Liver (tissue), 9 donors: Measurements from ENCODE around the gene YTHDF2. TPM values are rescaled to one million over a fixed set of nuclear protein-coding genes. Genes with fewer than 3 reads are reported as not detected.
"Not testable (repeated sequence)": the region's sequence is repeated elsewhere in the genome, so short reads cannot be mapped to it uniquely, and the experiment has no call there.

Experiments used
- DNase-seq: peaks from one replicate; pipeline ENCODE4 v3.0.0-alpha.2; 2017; ENCODE audit warnings: low spot score
- H3K27ac ChIP-seq, 2 donors: one replicate each; pipeline ENCODE4 v1.7.0; 2013; ENCODE audit warnings: inconsistent platforms in 2 of 2, low read length in 2 of 2, control low read depth in 1 of 2, low read depth in 1 of 2, mild to moderate bottlenecking in 1 of 2
- H3K27me3 ChIP-seq, 4 donors: one replicate each; pipeline versions ENCODE4 v1.6.1 to v1.7.0; 2013; ENCODE audit warnings: low read length in 3 of 4, inconsistent platforms in 1 of 4, mild to moderate bottlenecking in 1 of 4, moderate library complexity in 1 of 4; ENCODE audit not compliant: control insufficient read depth in 4 of 4, insufficient read depth in 4 of 4
- H3K36me3 ChIP-seq, 4 donors: one replicate each; pipeline versions ENCODE4 v1.6.1 to v1.7.0; 2013; ENCODE audit warnings: low read length in 3 of 4, mild to moderate bottlenecking in 3 of 4, low read depth in 1 of 4, moderate library complexity in 1 of 4; ENCODE audit not compliant: control insufficient read depth in 4 of 4, insufficient read depth in 3 of 4
- H3K4me1 ChIP-seq, 4 donors: one replicate each; pipeline versions ENCODE4 v1.6.1 to v1.7.0; 2013; ENCODE audit warnings: low read length in 3 of 4, mild to moderate bottlenecking in 3 of 4, moderate library complexity in 1 of 4; ENCODE audit not compliant: control insufficient read depth in 4 of 4, insufficient read depth in 4 of 4
- H3K4me3 ChIP-seq, 3 donors: one replicate each; pipeline versions ENCODE4 v1.6.1 to v1.7.0; 2013; ENCODE audit warnings: low read length in 3 of 3, control low read depth in 1 of 3, low read depth in 1 of 3, mild to moderate bottlenecking in 1 of 3
- H3K9ac ChIP-seq, 2 donors: one replicate each; pipeline ENCODE4 v1.7.0; 2013; ENCODE audit warnings: low read length in 2 of 2, mild to moderate bottlenecking in 2 of 2, moderate library complexity in 2 of 2, control low read depth in 1 of 2, low read depth in 1 of 2
- H3K9me3 ChIP-seq, 4 donors: one replicate each; pipeline versions ENCODE4 v1.6.1 to v1.7.0; 2013; ENCODE audit warnings: low read length in 3 of 4; ENCODE audit not compliant: control insufficient read depth in 4 of 4
- EGR1 ChIP-seq, 2 donors: IDR thresholded peaks; 2 replicates each; pipeline ENCODE4 v1.6.1; 2016 to 2018; ENCODE audit warnings: antibody characterized with exemption in 2 of 2, low read depth in 2 of 2
- FOXA1 ChIP-seq: IDR thresholded peaks from 2 replicates; pipeline ENCODE4 v1.6.1; 2016; ENCODE audit warnings: antibody characterized with exemption
- FOXA2 ChIP-seq: IDR thresholded peaks from 2 replicates; pipeline ENCODE4 v1.6.1; 2016; ENCODE audit warnings: antibody characterized with exemption
- GABPA ChIP-seq, 2 donors: IDR thresholded peaks in 1 of 2; conservative IDR thresholded peaks in 1 of 2; 2 replicates each; pipeline ENCODE4 v1.6.1; 2016; ENCODE audit warnings: antibody characterized with exemption in 2 of 2, mild to moderate bottlenecking in 1 of 2, moderate library complexity in 1 of 2
- HNF4G ChIP-seq: IDR thresholded peaks from 2 replicates; pipeline ENCODE4 v1.6.1; 2016; ENCODE audit warnings: antibody characterized with exemption
- JUND ChIP-seq, 2 donors: IDR thresholded peaks; 2 replicates each; pipeline ENCODE4 v1.6.1; 2016; ENCODE audit warnings: antibody characterized with exemption in 2 of 2
- NR2F2 ChIP-seq: IDR thresholded peaks from 2 replicates; pipeline ENCODE4 v1.6.1; 2016; ENCODE audit warnings: antibody characterized with exemption
- SP1 ChIP-seq: IDR thresholded peaks from 2 replicates; pipeline ENCODE4 v1.6.1; 2018; ENCODE audit warnings: antibody characterized with exemption, mild to moderate bottlenecking
- TAF1 ChIP-seq: conservative IDR thresholded peaks from 2 replicates; pipeline ENCODE4 v1.6.1; 2016; ENCODE audit warnings: antibody characterized with exemption, mild to moderate bottlenecking
- YY1 ChIP-seq: IDR thresholded peaks from 2 replicates; pipeline ENCODE4 v1.6.1; 2016; ENCODE audit warnings: antibody characterized with exemption, mild to moderate bottlenecking
- WGBS: extraction: QIAGEN DNeasy Blood & Tissue Kit; methylation state at CpG from one replicate; pipeline ENCODE4 v1.1.7; 2013; 5-methylcytosine and 5-hydroxymethylcytosine counted together
- polyA plus RNA-seq, 2 donors: library from polyadenylated mRNA; stranded (reverse) in 1 of 2; unstranded in 1 of 2; fragments of 200-250 nt in 1 of 2; fragments of >200 nt in 1 of 2; fragmentation: Nextera tagmentation in 1 of 2; extraction: Ambion mirVana in 1 of 2; gene quantifications; one replicate each; pipeline versions ENCODE4 v1.2.1 to v1.2.3, GENCODE V29; 2013 to 2015
- total RNA-seq, 2 donors: library from RNA; depleted of rRNA; stranded (reverse); fragments of >200 nt; gene quantifications; one replicate each; pipeline ENCODE4 v1.2.3, GENCODE V29; 2014
- TF ChIP-seq, protein P1 (sequence below): IDR thresholded peaks from 2 replicates; pipeline ENCODE4 v1.6.1; 2016; ENCODE audit warnings: antibody characterized with exemption
- TF ChIP-seq, protein P2 (sequence below): IDR thresholded peaks from 2 replicates; pipeline ENCODE4 v1.6.1; 2016; ENCODE audit warnings: antibody characterized with exemption, mild to moderate bottlenecking
- TF ChIP-seq, protein P3 (sequence below): IDR thresholded peaks from 2 replicates; pipeline ENCODE4 v1.6.1; 2016; ENCODE audit warnings: antibody characterized with exemption
- TF ChIP-seq, protein P4 (sequence below): fragments of 150-350 bp; IDR thresholded peaks from 2 replicates; pipeline ENCODE4 v1.5.1; 2017; ENCODE audit warnings: improper control_type of control experiment, low read depth, low read length; ENCODE audit not compliant: missing input control
- TF ChIP-seq, protein P5 (sequence below): IDR thresholded peaks from 2 replicates; pipeline ENCODE4 v1.6.1; 2016; ENCODE audit warnings: antibody characterized with exemption
- donor health status: healthy.
- donor health status: healthy.
- donor health status: healthy.
- donor health status: healthy.
- donor health status: healthy.

The YTHDF2 gene
- total and polyA plus RNA-seq, 4 donors: 21.1 to 37.9 (median 29.9) TPM

DNA sequence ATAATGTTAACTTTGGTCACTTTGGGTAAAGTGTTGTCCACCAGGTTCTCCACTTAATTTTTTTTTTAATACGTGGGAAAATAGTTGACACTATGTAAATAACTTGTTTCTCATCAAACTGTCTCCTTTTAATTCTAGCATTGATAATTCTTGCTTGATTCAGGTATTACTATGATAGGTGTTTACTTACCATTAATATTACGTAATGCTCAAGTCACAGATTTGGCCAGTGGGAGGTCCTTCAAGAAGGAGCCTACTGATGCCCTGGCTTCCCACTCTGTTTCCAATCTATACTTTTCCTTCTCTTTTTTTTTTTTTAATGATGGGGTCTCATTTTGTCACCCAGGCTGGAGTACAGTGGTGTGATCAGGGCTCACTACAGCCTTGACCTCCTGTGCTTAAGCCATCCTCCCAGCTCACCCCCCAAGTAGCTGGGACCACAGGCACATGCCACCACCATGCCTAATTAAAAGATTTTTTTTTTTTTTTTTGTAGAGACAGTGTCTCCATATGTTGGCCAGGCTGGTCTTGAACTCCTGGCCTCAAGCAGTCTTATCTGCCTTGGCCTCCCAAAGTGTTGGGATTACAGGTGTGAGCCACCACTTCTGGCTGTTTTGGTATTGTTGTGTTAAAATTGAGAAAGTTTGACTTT is 29.9 kb downstream of the YTHDF2 start:
- DNase-seq: no peak
- no peaks in the 10 kb centered on the region for H3K27me3 ChIP-seq
- H3K27ac ChIP-seq: no peak overlapping the region
- peaks cover 7 to 23% (median 18%) of the 10 kb centered on the region in 4 donors for H3K36me3 ChIP-seq
- peaks cover 0 to 7% (median 3%) of the 10 kb centered on the region in 4 donors for H3K4me1 ChIP-seq
- no peak for TF ChIP-seq YY1
- TF ChIP-seq, protein P1, sequence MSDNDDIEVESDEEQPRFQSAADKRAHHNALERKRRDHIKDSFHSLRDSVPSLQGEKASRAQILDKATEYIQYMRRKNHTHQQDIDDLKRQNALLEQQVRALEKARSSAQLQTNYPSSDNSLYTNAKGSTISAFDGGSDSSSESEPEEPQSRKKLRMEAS: no peak
- TF ChIP-seq JUND (IDR thresholded peaks at IDR 0.05): no peak
- no peak for TF ChIP-seq EGR1 (IDR thresholded peaks at IDR 0.05; ENCODE audit: low read depth in 2 of 2)
- no peak for TF ChIP-seq NR2F2
- no peak for TF ChIP-seq SP1
- no peak for TF ChIP-seq TAF1
- no peak for TF ChIP-seq FOXA2
- TF ChIP-seq, protein P2, sequence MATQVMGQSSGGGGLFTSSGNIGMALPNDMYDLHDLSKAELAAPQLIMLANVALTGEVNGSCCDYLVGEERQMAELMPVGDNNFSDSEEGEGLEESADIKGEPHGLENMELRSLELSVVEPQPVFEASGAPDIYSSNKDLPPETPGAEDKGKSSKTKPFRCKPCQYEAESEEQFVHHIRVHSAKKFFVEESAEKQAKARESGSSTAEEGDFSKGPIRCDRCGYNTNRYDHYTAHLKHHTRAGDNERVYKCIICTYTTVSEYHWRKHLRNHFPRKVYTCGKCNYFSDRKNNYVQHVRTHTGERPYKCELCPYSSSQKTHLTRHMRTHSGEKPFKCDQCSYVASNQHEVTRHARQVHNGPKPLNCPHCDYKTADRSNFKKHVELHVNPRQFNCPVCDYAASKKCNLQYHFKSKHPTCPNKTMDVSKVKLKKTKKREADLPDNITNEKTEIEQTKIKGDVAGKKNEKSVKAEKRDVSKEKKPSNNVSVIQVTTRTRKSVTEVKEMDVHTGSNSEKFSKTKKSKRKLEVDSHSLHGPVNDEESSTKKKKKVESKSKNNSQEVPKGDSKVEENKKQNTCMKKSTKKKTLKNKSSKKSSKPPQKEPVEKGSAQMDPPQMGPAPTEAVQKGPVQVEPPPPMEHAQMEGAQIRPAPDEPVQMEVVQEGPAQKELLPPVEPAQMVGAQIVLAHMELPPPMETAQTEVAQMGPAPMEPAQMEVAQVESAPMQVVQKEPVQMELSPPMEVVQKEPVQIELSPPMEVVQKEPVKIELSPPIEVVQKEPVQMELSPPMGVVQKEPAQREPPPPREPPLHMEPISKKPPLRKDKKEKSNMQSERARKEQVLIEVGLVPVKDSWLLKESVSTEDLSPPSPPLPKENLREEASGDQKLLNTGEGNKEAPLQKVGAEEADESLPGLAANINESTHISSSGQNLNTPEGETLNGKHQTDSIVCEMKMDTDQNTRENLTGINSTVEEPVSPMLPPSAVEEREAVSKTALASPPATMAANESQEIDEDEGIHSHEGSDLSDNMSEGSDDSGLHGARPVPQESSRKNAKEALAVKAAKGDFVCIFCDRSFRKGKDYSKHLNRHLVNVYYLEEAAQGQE: no peak
- TF ChIP-seq GABPA (IDR thresholded peaks at IDR 0.05 in 1 of 2, conservative IDR thresholded peaks at IDR 0.05 in 1 of 2): no peak
- TF ChIP-seq, protein P3, sequence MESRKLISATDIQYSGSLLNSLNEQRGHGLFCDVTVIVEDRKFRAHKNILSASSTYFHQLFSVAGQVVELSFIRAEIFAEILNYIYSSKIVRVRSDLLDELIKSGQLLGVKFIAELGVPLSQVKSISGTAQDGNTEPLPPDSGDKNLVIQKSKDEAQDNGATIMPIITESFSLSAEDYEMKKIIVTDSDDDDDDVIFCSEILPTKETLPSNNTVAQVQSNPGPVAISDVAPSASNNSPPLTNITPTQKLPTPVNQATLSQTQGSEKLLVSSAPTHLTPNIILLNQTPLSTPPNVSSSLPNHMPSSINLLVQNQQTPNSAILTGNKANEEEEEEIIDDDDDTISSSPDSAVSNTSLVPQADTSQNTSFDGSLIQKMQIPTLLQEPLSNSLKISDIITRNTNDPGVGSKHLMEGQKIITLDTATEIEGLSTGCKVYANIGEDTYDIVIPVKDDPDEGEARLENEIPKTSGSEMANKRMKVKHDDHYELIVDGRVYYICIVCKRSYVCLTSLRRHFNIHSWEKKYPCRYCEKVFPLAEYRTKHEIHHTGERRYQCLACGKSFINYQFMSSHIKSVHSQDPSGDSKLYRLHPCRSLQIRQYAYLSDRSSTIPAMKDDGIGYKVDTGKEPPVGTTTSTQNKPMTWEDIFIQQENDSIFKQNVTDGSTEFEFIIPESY: no peak
- no peak for TF ChIP-seq FOXA1
- H3K9me3 ChIP-seq: no peaks in the 10 kb centered on the region
- no peak overlapping the region for H3K4me3 ChIP-seq
- 94% methylated on average over 2 of the region's 2 CpGs for WGBS
- H3K9ac ChIP-seq: no peak overlapping the region

DNA sequence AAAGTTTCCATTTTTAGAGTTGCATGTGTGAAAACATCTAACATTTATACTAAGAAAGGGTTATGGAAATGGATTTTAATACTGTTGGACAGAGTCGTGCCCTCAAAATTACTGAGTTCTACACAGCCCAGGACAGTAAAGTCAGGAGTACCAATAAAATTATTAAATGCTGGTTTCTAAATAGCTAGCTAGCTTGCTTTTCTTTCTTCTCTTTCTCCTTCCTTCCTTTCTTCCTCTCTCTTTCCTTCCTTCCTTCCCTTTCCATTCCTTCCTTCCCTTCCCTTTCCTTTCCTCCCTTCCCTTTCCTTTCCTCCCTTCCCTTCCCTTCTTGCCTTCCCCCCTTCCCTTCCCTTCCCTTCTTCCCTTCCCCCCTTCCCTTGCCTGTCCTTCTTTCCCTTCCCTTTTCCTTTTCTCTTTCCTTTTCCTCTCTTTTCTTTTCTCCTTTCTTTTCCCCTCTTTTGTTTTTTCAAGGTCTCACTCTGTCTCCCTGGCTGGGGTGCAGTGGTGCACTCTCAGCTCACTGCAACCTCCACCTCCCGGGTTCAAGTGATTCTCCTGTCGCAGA is 33.9 kb downstream of the YTHDF2 start:
- DNase-seq: no peak
- H3K9me3 ChIP-seq: no peaks in the 10 kb centered on the region
- 98% methylated on average over 3 of the region's 3 CpGs for WGBS
- TF ChIP-seq EGR1 (IDR thresholded peaks at IDR 0.05; ENCODE audit: low read depth in 2 of 2) (no peak), HNF4G (no peak), TAF1 (no peak), NR2F2 (no peak), JUND (IDR thresholded peaks at IDR 0.05) (no peak), GABPA (IDR thresholded peaks at IDR 0.05 in 1 of 2, conservative IDR thresholded peaks at IDR 0.05 in 1 of 2) (no peak)
- TF ChIP-seq, protein P2: no peak
- TF ChIP-seq, protein P4, sequence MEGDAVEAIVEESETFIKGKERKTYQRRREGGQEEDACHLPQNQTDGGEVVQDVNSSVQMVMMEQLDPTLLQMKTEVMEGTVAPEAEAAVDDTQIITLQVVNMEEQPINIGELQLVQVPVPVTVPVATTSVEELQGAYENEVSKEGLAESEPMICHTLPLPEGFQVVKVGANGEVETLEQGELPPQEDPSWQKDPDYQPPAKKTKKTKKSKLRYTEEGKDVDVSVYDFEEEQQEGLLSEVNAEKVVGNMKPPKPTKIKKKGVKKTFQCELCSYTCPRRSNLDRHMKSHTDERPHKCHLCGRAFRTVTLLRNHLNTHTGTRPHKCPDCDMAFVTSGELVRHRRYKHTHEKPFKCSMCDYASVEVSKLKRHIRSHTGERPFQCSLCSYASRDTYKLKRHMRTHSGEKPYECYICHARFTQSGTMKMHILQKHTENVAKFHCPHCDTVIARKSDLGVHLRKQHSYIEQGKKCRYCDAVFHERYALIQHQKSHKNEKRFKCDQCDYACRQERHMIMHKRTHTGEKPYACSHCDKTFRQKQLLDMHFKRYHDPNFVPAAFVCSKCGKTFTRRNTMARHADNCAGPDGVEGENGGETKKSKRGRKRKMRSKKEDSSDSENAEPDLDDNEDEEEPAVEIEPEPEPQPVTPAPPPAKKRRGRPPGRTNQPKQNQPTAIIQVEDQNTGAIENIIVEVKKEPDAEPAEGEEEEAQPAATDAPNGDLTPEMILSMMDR: no peak
- TF ChIP-seq, protein P5, sequence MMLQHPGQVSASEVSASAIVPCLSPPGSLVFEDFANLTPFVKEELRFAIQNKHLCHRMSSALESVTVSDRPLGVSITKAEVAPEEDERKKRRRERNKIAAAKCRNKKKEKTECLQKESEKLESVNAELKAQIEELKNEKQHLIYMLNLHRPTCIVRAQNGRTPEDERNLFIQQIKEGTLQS: no peak
- peaks cover 9 to 17% (median 12%) of the 10 kb centered on the region in 4 donors for H3K36me3 ChIP-seq
- H3K27me3 ChIP-seq: no peaks in the 10 kb centered on the region
- H3K27ac ChIP-seq: no peak overlapping the region
- no peak overlapping the region for H3K9ac ChIP-seq
- H3K4me1 ChIP-seq: peaks cover 0 to 7% (median 3%) of the 10 kb centered on the region in 4 donors
- no peak overlapping the region for H3K4me3 ChIP-seq

DNA sequence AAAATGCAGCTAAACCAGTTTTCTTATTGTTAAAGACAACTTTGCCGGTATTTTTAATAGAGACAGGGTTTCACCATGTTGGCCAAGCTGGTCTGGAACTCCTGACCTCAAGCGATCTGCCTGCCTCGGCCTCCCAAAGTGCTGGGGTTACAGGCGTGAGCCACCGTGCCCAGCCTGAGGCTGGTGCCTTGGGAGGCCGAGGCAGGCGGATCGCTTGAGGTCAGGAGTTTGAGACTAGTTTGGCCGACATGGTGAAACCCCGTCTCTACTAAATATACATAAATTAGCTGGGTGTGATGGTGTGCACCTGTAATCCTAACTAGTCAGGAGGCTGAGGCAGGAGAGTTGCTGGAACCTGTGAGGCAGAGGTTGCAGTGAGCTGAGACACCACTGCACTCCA is 35.2 kb downstream of the YTHDF2 start:
- not testable (repeated sequence) for H3K4me3 ChIP-seq, DNase-seq, H3K27ac ChIP-seq, H3K4me1 ChIP-seq, H3K9ac ChIP-seq, H3K27me3 ChIP-seq, H3K9me3 ChIP-seq
- 97% methylated on average over 10 of the region's 10 CpGs for WGBS
- H3K36me3 ChIP-seq: peaks cover 6 to 13% (median 10%) of the 10 kb centered on the region in 4 donors
